Activated T-cell treated with anti-CD3 and anti-CD28 coated beads for 1 hour (primary cell): ENCODE data around the gene ACSF3.

Source experiments
- DNase-seq: peaks from one replicate; pipeline ENCODE4 v3.0.0-alpha.2; 2020; ENCODE audit warnings: low read depth

Gene ACSF3

GRCh38 chr16:89093602-89094251 is at the start of gene ACSF3:
Gene ACSF3, plus strand, starts transcription at chr16:89093852. Its CDS starts 6,830 bp downstream, at chr16:89100682.
- DNase-seq = peak; percentile 58

- DNase-seq = no peak
Measured at GRCh38 chr16:89044418-89045180, 49.1 kb upstream of the ACSF3 start.

- DNase-seq = no peak
Measured at GRCh38 chr16:89045181-89045815, 48.4 kb upstream of the ACSF3 start.

GRCh38 chr16:89045881-89046280 is 47.8 kb upstream of the ACSF3 start:
- DNase-seq = no peak

- no peak for DNase-seq
Measured at GRCh38 chr16:89046491-89046890, 47.2 kb upstream of the ACSF3 start.

GRCh38 chr16:89047331-89048089 is 46.1 kb upstream of the ACSF3 start:
- DNase-seq = no peak

GRCh38 chr16:89048090-89048725 is 45.4 kb upstream of the ACSF3 start:
- no peak for DNase-seq

- no peak for DNase-seq
Measured at GRCh38 chr16:89048871-89049422, 44.7 kb upstream of the ACSF3 start.

- DNase-seq = no peak
Measured at GRCh38 chr16:89049484-89050118, 44.1 kb upstream of the ACSF3 start.

GRCh38 chr16:89050119-89050867 is 43.4 kb upstream of the ACSF3 start:
- DNase-seq = no peak

- DNase-seq = no peak
Measured at GRCh38 chr16:89050868-89051311, 42.8 kb upstream of the ACSF3 start.

- no peak for DNase-seq
Measured at GRCh38 chr16:89051521-89052166, 42.0 kb upstream of the ACSF3 start.

- DNase-seq = no peak
Measured at GRCh38 chr16:89052191-89052889, 41.3 kb upstream of the ACSF3 start.

GRCh38 chr16:89052890-89053724 is 40.5 kb upstream of the ACSF3 start:
- DNase-seq = no peak

- DNase-seq = no peak
Measured at GRCh38 chr16:89053725-89054029, 40.0 kb upstream of the ACSF3 start.

GRCh38 chr16:89054261-89054661 is 39.4 kb upstream of the ACSF3 start:
- no peak for DNase-seq

GRCh38 chr16:89054714-89055113 is 38.9 kb upstream of the ACSF3 start:
- no peak for DNase-seq

GRCh38 chr16:89055313-89055712 is 38.3 kb upstream of the ACSF3 start:
- DNase-seq = no peak
